AG04450 (cell line): ENCODE measurements around the gene HEY2. TPM values are rescaled to one million over a fixed set of nuclear protein-coding genes. Genes with fewer than 3 reads are reported as not detected.

Experiments used
- CTCF ChIA-PET: fragments of 300-600, 350-600 bp; formaldehyde crosslinking; extraction: SDS; loops from one replicate; lab custom pipeline; 2022; ENCODE audit warnings: antibody characterized with exemption, inconsistent platforms; lab: Charles Lee
- POLR2A ChIA-PET: fragments of 350-600 bp; formaldehyde crosslinking; extraction: SDS; loops from one replicate; lab custom pipeline; 2021; ENCODE audit warnings: antibody characterized with exemption, inconsistent platforms; lab: Yijun Ruan, JAX
- DNase-seq: peaks from one replicate; pipeline ENCODE4 v3.0.0-alpha.2; 2011; ENCODE audit warnings: low read depth, low spot score
- H3K27ac ChIP-seq: one replicate; pipeline ENCODE4 v1.5.1; 2012; ENCODE audit warnings: low read depth, low read length, control low read depth
- H3K27me3 ChIP-seq: one replicate; pipeline ENCODE4 v1.6.0; 2012; ENCODE audit warnings: low read length; ENCODE audit not compliant: control insufficient read depth, insufficient read depth
- H3K4me3 ChIP-seq: 2 replicates; pipeline ENCODE4 v1.5.1; 2011; ENCODE audit warnings: mild to moderate bottlenecking, low read depth, low read length, control low read depth
- H3K9me3 ChIP-seq: 2 replicates; pipeline ENCODE4 v1.5.1; 2012; ENCODE audit warnings: low read length; ENCODE audit not compliant: control insufficient read depth, insufficient read depth
- polyA plus RNA-seq: library from polyadenylated mRNA; depleted of rRNA; stranded (reverse); fragments of >200 nt; gene quantifications from 2 replicates; pipeline ENCODE4 v1.2.3, GENCODE V29; 2011
- TF ChIP-seq, protein P1 (sequence below): IDR thresholded peaks from 2 replicates; pipeline ENCODE4 v1.5.1; 2011; ENCODE audit warnings: low read depth, low read length, control low read depth, inconsistent platforms

Gene HEY2
- polyA plus RNA-seq, 1 experiment = not detected

DNA sequence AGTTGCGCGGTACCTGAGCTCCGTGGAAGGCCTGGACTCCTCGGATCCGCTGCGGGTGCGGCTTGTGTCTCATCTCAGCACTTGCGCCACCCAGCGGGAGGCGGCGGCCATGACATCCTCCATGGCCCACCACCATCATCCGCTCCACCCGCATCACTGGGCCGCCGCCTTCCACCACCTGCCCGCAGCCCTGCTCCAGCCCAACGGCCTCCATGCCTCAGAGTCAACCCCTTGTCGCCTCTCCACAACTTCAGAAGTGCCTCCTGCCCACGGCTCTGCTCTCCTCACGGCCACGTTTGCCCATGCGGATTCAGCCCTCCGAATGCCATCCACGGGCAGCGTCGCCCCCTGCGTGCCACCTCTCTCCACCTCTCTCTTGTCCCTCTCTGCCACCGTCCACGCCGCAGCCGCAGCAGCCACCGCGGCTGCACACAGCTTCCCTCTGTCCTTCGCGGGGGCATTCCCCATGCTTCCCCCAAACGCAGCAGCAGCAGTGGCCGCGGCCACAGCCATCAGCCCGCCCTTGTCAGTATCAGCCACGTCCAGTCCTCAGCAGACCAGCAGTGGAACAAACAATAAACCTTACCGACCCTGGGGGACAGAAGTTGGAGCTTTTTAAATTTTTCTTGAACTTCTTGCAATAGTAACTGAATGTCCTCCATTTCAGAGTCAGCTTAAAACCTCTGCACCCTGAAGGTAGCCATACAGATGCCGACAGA lies 9.9 kb downstream of the HEY2 start:
- TF ChIP-seq, protein P1, sequence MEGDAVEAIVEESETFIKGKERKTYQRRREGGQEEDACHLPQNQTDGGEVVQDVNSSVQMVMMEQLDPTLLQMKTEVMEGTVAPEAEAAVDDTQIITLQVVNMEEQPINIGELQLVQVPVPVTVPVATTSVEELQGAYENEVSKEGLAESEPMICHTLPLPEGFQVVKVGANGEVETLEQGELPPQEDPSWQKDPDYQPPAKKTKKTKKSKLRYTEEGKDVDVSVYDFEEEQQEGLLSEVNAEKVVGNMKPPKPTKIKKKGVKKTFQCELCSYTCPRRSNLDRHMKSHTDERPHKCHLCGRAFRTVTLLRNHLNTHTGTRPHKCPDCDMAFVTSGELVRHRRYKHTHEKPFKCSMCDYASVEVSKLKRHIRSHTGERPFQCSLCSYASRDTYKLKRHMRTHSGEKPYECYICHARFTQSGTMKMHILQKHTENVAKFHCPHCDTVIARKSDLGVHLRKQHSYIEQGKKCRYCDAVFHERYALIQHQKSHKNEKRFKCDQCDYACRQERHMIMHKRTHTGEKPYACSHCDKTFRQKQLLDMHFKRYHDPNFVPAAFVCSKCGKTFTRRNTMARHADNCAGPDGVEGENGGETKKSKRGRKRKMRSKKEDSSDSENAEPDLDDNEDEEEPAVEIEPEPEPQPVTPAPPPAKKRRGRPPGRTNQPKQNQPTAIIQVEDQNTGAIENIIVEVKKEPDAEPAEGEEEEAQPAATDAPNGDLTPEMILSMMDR = no peak
- no peaks in the 10 kb centered on the region; the same call in 1 of the 2 replicates for H3K9me3 ChIP-seq
- peaks cover 17% of the 10 kb centered on the region for H3K27me3 ChIP-seq
- ChIA-PET CTCF (interaction anchor here (0.8 to 6.7 kb wide), 2 partner anchors 9 to 447 kb away, joined by 3 to 63 read pairs; no protein-coding TSS in a partner anchor), POLR2A (no interaction called here)
- H3K4me3 ChIP-seq = no peak overlapping the region
- no peak overlapping the region for H3K27ac ChIP-seq
- DNase-seq = no peak

DNA sequence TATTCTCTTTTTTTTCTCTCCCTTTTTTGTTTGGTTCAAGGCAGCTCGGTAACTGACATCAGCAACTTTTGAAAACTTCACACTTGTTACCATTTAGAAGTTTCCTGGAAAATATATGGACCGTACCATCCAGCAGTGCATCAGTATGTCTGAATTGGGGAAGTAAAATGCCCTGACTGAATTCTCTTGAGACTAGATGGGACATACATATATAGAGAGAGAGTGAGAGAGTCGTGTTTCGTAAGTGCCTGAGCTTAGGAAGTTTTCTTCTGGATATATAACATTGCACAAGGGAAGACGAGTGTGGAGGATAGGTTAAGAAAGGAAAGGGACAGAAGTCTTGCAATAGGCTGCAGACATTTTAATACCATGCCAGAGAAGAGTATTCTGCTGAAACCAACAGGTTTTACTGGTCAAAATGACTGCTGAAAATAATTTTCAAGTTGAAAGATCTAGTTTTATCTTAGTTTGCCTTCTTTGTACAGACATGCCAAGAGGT lies 10.6 kb downstream of the HEY2 start:
- POLR2A ChIA-PET = no interaction called here
- CTCF ChIA-PET = interaction anchor here (0.8 to 6.7 kb wide), 2 partner anchors 10 to 447 kb away, joined by 3 to 63 read pairs; no protein-coding TSS in a partner anchor
- Histone ChIP-seq H3K4me3 (no peak overlapping the region), H3K9me3 (no peaks in the 10 kb centered on the region; the same call in 1 of the 2 replicates), H3K27ac (no peak overlapping the region), H3K27me3 (peaks cover 16% of the 10 kb centered on the region)
- TF ChIP-seq, protein P1 = no peak
- no peak for DNase-seq

DNA sequence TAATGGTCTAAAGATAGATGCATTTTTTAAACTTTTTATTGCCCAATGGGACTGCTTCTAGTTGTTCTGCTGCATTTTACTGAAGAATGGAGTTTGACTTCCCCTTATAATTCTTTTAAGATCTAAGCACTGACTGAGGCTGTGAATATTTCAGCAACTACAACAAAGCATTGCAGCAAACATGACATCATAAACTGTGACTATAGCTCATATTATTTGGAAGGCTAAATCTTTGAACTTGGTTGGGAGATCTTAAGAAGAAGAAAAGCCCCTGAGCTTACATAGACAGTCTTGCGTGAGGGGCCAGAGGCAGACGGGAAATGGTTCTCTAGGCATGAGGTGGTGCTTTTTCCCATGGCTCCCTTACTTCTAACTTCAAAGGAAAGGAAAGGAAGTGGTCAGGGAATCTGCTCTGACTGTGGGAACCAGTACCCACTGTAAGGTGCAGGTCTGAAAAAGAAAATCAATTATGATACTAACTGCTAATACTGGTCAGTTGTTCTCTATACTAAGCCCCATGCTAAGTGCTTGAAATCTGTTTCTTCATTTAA lies 14.8 kb downstream of the HEY2 start:
- ChIA-PET CTCF (interaction anchor here (1.1 to 8.6 kb wide), 3 partner anchors 11 to 453 kb away, joined by 3 to 137 read pairs (median 5); no protein-coding TSS in a partner anchor), POLR2A (no interaction called here)
- no peak for DNase-seq
- Histone ChIP-seq H3K27me3 (peaks cover 13% of the 10 kb centered on the region), H3K27ac (no peak overlapping the region), H3K9me3 (no peaks in the 10 kb centered on the region; the same call in 1 of the 2 replicates), H3K4me3 (no peak overlapping the region)
- TF ChIP-seq, protein P1 = no peak

DNA sequence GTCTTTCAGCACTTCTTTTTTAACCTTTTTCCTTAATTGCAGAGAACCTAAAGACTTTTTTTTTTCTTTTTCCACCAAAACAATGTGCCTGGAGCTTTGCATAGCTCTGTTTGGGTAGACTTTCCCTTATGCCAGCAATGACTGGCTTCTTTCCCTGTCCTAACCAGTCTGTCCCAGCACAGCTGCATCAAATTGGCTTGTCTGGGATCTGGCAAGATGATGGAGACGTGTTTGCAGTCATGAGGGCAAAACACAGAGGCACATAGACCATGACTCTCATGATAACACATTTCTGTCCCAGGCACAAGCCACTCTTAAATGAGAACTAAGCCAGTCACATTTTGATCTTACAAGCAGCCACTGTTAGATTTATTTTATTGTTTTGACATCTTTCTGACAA lies 16.5 kb downstream of the HEY2 start:
- CTCF ChIA-PET = interaction anchor here (2.0 to 8.6 kb wide), 2 partner anchors 13 to 454 kb away, joined by 8 to 137 read pairs; no protein-coding TSS in a partner anchor
- TF ChIP-seq, protein P1 = no peak
- H3K4me3 ChIP-seq = no peak overlapping the region

More for the DNA sequence above, 16.5 kb downstream of the HEY2 start:
- no peak for DNase-seq
- peaks cover 10% of the 10 kb centered on the region for H3K27me3 ChIP-seq
- H3K9me3 ChIP-seq = no peaks in the 10 kb centered on the region
- H3K27ac ChIP-seq = no peak overlapping the region
- POLR2A ChIA-PET = no interaction called here
